Chondrocyte (in vitro differentiated cells): ENCODE data around the gene CYP2C8. TPM values are rescaled to one million over a fixed set of nuclear protein-coding genes. Genes with fewer than 3 reads are reported as not detected.
"Not testable (repeated sequence)": the region's sequence is repeated elsewhere in the genome, so short reads cannot be mapped to it uniquely, and the experiment has no call there.

Experiments used
- DNase-seq: peaks from one replicate; pipeline ENCODE4 v3.0.0; 2021; ENCODE audit warnings: mixed read lengths, low spot score
- H3K27ac Mint-ChIP-seq: one replicate; pipeline ENCODE4 v1.8.0; 2021; ENCODE audit warnings: mild to moderate bottlenecking, moderate library complexity, mixed read lengths; ENCODE audit not compliant: unreplicated experiment
- H3K27me3 Mint-ChIP-seq: 2 replicates; pipeline ENCODE4 v1.8.0; 2021; ENCODE audit warnings: low read depth, mixed read lengths
- H3K36me3 Mint-ChIP-seq: 2 replicates; pipeline ENCODE4 v1.8.0; 2021; ENCODE audit warnings: low read depth, mixed read lengths
- H3K4me1 Mint-ChIP-seq: 2 replicates; pipeline ENCODE4 v1.8.0; 2021; ENCODE audit warnings: low read depth, mild to moderate bottlenecking, mixed read lengths
- H3K4me3 Mint-ChIP-seq: one replicate; pipeline ENCODE4 v1.8.0; 2021; ENCODE audit warnings: mild to moderate bottlenecking, moderate library complexity, mixed read lengths; ENCODE audit not compliant: unreplicated experiment
- H3K9me3 Mint-ChIP-seq: 2 replicates; pipeline ENCODE4 v1.8.0; 2021; ENCODE audit warnings: low read depth, mixed read lengths
- total RNA-seq: library from RNA; stranded (reverse); gene quantifications from 3 replicates; pipeline ENCODE4 v1.2.1, GENCODE V29; 2021
- TF ChIP-seq, protein P1 (sequence below): fragments of 200-600 bp; sonication (generic); IDR thresholded peaks from 2 replicates; pipeline ENCODE4 v1.5.0; 2021; ENCODE audit warnings: antibody characterized with exemption, mild to moderate bottlenecking, moderate library complexity

The CYP2C8 gene
- total RNA-seq, 1 donor from 2014 or later: not detected

DNA sequence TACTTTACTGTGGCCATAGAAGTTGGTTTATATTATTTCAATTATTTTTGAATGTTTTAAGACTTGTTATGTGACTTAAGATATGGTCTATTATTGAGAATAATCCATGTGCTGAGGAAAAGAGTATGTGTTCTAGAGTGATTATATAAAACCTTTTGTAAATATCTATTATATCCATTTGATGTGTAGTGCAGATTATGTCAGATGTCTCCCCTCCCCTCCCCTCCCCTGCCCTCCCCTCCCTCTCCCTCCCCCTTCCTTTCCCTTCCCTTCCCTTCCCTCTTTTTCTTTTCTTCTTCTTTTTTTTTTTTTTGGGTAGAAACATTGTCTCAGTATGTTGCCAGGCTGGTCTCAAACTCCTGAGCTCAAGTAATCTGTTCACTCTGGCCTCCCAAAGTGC lies 8.3 kb upstream of the CYP2C8 start:
- Mint-ChIP-seq H3K27me3 (peaks cover 7% of the 10 kb centered on the region), H3K4me1 (no peaks in the 10 kb centered on the region), H3K27ac (no peak overlapping the region), H3K9me3 (peaks cover 7% of the 10 kb centered on the region), H3K36me3 (no peaks in the 10 kb centered on the region), H3K4me3 (no peak overlapping the region)
- no peak for DNase-seq
- TF ChIP-seq, protein P1, sequence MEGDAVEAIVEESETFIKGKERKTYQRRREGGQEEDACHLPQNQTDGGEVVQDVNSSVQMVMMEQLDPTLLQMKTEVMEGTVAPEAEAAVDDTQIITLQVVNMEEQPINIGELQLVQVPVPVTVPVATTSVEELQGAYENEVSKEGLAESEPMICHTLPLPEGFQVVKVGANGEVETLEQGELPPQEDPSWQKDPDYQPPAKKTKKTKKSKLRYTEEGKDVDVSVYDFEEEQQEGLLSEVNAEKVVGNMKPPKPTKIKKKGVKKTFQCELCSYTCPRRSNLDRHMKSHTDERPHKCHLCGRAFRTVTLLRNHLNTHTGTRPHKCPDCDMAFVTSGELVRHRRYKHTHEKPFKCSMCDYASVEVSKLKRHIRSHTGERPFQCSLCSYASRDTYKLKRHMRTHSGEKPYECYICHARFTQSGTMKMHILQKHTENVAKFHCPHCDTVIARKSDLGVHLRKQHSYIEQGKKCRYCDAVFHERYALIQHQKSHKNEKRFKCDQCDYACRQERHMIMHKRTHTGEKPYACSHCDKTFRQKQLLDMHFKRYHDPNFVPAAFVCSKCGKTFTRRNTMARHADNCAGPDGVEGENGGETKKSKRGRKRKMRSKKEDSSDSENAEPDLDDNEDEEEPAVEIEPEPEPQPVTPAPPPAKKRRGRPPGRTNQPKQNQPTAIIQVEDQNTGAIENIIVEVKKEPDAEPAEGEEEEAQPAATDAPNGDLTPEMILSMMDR: no peak

DNA sequence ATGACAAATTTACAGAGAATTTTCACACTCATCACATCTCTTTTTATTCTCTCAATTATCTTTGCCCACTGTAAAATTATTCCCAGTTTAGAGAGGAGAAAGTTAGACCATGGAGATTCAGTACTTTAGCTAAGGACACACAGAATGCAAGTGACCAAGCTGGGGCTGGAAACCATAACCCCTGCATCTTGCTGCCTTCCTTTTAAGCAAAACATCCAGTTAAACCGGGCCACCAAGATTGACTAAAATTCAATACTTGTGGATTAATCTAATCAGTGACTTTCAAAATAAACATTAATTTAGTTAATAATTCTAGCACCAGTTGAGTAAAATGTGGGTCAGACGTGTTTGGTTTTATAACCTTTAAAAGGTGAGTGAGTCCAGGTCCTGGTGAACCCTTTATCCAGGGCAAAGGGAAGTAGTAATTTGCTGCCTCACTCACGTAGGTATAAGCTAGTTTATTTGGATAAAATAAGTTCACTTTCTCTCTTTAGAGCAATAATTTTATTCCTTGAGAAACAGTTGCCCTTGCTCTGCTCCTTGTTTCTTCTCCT lies 1.9 kb upstream of the CYP2C8 start:
- TF ChIP-seq, protein P1: no peak
- Mint-ChIP-seq H3K4me1 (no peaks in the 10 kb centered on the region), H3K27me3 (peaks cover 11% of the 10 kb centered on the region), H3K36me3 (no peaks in the 10 kb centered on the region), H3K4me3 (no peak overlapping the region), H3K27ac (no peak overlapping the region), H3K9me3 (no peaks in the 10 kb centered on the region)
- no peak for DNase-seq

DNA sequence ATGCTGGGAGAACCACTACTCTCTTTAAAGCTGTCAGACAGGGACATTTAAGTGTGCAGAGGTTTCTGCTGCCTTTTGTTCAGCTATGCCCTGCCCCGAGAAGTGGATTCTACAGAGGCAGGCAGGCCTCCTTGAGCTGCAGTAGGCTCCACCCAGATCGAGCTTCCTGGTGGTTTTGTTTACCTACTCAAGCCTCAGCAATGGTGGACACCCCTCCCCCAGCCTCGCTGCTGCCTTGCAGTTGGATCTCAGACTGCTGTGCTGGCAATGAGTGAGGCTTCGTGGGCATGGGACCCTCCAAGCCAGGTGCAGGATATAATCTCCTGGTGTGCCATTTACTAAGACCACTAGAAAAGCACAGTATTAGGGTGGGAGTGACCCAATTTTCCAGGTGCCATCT lies 5.2 kb downstream of the CYP2C8 start:
- Mint-ChIP-seq H3K9me3 (peaks cover 15% of the 10 kb centered on the region), H3K27me3 (peaks cover 14% of the 10 kb centered on the region)
- not testable (repeated sequence) for H3K36me3 Mint-ChIP-seq, DNase-seq, H3K27ac Mint-ChIP-seq, H3K4me3 Mint-ChIP-seq, H3K4me1 Mint-ChIP-seq

DNA sequence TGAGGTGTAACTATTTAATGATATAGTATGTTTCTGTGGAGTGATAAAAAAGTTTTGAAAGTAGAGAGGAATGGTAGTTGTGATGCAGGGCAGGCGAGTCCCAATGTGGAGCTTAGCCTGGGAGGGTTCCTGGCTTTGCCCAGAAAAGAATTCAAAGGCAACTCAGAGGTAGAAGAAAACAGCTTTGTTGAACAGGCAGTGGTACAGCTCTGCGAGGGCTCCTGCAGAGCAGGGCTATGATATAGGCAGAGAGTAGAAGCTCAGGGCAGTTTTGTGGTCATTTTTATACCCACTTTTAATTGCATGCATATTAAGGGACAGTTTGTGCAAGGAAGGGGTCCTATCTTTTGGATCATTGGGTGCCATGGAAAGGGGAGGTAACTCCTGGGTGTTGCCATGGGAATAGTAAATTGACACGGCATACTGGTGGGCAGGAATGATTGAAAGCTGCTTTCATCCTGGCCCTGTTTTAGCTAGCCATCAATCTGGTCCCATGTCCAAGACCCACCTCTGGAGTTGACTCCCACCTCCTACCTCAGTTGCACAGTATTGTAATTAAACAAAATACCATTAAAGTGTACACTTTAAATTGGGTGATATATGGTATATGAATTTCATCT lies 12.4 kb downstream of the CYP2C8 start:
- H3K4me3 Mint-ChIP-seq: no peak overlapping the region
- DNase-seq: no peak
- no peaks in the 10 kb centered on the region for H3K4me1 Mint-ChIP-seq
- H3K27me3 Mint-ChIP-seq: peaks cover 3% of the 10 kb centered on the region
- peaks cover 12% of the 10 kb centered on the region for H3K9me3 Mint-ChIP-seq
- TF ChIP-seq, protein P1: no peak
- H3K27ac Mint-ChIP-seq: no peak overlapping the region
- H3K36me3 Mint-ChIP-seq: no peaks in the 10 kb centered on the region

DNA sequence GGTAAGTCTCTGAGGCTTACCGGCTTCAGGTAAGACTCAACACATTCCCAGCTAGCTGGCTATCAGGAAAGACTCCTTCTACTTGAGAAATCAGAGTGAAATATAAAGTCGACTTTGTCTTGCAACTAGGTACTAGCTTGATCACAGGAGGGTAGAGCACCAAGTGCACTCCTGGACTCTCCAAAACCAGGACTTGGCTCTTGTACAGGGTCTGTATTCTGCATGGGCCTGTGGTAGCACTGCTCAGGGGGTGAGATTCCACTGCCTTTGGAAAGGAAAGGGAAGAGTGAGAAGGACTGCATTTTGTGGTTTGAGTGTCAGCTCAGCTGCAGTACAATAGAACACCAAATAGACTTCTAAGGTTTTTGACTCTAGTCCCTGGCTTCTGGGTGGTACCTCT lies 19.4 kb downstream of the CYP2C8 start:
- Mint-ChIP-seq H3K36me3 (no peaks in the 10 kb centered on the region), H3K27ac (no peak overlapping the region), H3K4me1 (no peaks in the 10 kb centered on the region), H3K9me3 (peaks cover 3% of the 10 kb centered on the region), H3K27me3 (peaks cover 1% of the 10 kb centered on the region), H3K4me3 (no peak overlapping the region)
- TF ChIP-seq, protein P1: no peak
- no peak for DNase-seq

DNA sequence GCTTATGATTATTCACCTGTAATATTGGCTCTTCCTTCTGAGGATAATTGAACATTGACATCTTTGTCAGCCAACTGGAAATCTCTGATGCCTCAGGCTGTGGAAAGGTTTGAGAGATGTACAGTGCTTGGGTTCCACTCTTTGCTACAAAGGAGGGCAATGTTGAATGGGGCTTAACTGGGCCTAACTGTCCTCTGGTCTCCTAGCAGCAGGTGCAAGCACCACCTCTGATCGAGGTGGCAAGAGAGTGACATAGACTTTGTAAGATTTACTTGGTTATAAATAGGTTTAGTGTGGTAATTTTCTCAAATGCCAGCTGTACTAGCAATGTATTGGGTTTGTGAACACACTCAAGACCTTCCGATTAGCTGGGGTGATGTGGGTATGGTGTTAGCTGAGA lies 21.1 kb downstream of the CYP2C8 start:
- H3K4me3 Mint-ChIP-seq: no peak overlapping the region
- H3K36me3 Mint-ChIP-seq: no peaks in the 10 kb centered on the region
- DNase-seq: no peak
- TF ChIP-seq, protein P1: no peak
- peaks cover 6% of the 10 kb centered on the region for H3K27me3 Mint-ChIP-seq
- no peaks in the 10 kb centered on the region for H3K4me1 Mint-ChIP-seq
- no peak overlapping the region for H3K27ac Mint-ChIP-seq
- H3K9me3 Mint-ChIP-seq: peaks cover 3% of the 10 kb centered on the region
